ENCODE results near the gene PCDH7.

Gene PCDH7

DNA sequence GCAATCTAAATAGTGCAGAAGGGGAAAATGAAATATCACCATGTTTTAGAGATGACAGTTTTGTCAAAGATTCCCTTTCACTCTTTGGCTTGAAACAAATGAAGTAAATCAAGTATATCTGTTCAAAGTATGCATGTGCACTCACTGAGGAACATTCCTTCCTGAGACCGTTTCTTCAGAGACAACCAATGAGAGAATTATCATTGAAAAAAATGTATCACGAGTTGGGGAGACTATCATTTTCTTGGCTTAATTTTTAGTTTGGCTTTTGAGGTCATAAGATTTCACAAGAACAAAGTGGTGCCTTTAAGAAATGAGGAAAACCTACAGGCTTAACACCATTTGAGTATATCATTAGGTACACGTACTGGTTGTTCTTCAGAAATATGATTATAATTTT, 56.3 kb downstream of the PCDH7 start:
- DNase-seq, result no peak
- intact Hi-C loops (cut with DNase I), result no loop called here

DNA sequence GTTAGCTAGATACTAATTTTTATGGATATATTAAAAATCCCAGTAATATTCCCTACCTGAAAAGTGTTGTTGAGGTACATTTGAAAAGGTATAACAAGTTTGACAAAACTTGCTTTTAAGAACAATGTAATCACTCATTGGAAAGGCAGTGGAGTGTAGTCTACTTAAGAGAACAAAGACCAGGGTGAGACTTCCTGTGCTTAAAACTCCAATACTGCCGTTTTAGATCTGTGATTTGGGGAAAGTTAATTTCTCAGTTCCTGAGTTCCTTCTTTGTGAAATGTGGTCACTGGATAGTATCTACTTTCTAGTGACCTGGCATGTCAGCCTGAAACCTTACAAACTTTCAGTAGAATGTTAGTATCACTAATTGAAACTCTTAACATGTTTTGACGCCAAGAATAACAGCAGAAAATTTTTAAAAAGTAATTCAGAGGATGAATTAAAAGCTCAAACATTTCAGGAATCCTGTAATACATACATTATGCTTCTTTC, 56.8 kb downstream of the PCDH7 start:
- no peak for DNase-seq
- intact Hi-C loops (cut with DNase I), result no loop called here

Measured in posterior cingulate gyrus (tissue), 11 donors.